Inferior parietal cortex (tissue), 1 donor: ENCODE measurements around the gene SREBF1.
A peak's percentile ranks its signal among the peaks of the same experiment; 100 is the strongest.

Source experiments
- DNase-seq: peaks from one replicate; pipeline ENCODE4 v3.0.0-alpha.2; 2016; ENCODE audit errors: extremely low spot score

The SREBF1 gene

GRCh38 chr17:17781591-17782496 lies 54.9 kb downstream of the SREBF1 start:
- DNase-seq = peak; percentile 73

- DNase-seq = no peak
These were observed 55.7 kb downstream of the SREBF1 start for GRCh38 chr17:17780922-17781590.

GRCh38 chr17:17779015-17779611 lies 57.7 kb downstream of the SREBF1 start:
- DNase-seq = no peak

GRCh38 chr17:17778308-17779014 lies 58.3 kb downstream of the SREBF1 start:
- no peak for DNase-seq

- DNase-seq = no peak
These were observed 59.9 kb downstream of the SREBF1 start for GRCh38 chr17:17776889-17777288.

GRCh38 chr17:17774009-17774881 lies 62.5 kb downstream of the SREBF1 start:
- no peak for DNase-seq

- no peak for DNase-seq
These were observed 64.6 kb downstream of the SREBF1 start for GRCh38 chr17:17772231-17772630.

- DNase-seq = no peak
These were observed 65.1 kb downstream of the SREBF1 start for GRCh38 chr17:17771498-17772201.

GRCh38 chr17:17770632-17771044 lies 66.1 kb downstream of the SREBF1 start:
- no peak for DNase-seq

GRCh38 chr17:17769869-17770631 lies 66.7 kb downstream of the SREBF1 start:
- no peak for DNase-seq

GRCh38 chr17:17768424-17769088 lies 68.2 kb downstream of the SREBF1 start:
- DNase-seq = no peak

GRCh38 chr17:17767887-17768418 lies 68.8 kb downstream of the SREBF1 start:
- no peak for DNase-seq

- no peak for DNase-seq
These were observed 69.5 kb downstream of the SREBF1 start for GRCh38 chr17:17767154-17767869.

- DNase-seq = no peak
These were observed 70.1 kb downstream of the SREBF1 start for GRCh38 chr17:17766744-17767120.

GRCh38 chr17:17766077-17766743 lies 70.6 kb downstream of the SREBF1 start:
- DNase-seq = no peak

GRCh38 chr17:17765359-17766076 lies 71.3 kb downstream of the SREBF1 start:
- no peak for DNase-seq

GRCh38 chr17:17763734-17764133 lies 73.1 kb downstream of the SREBF1 start:
- DNase-seq = no peak
